HG02571 (cell line): ENCODE measurements around the gene ECHDC1.
A peak's percentile ranks its signal among the peaks of the same experiment; 100 is the strongest.

Source experiments
- ATAC-seq: cut with Tn5 transposase; IDR thresholded peaks from one replicate; pipeline ENCODE4 v1.9.1; 2021; ENCODE audit warnings: mild to moderate bottlenecking, moderate library complexity; ENCODE audit not compliant: unreplicated experiment

Gene ECHDC1

DNA sequence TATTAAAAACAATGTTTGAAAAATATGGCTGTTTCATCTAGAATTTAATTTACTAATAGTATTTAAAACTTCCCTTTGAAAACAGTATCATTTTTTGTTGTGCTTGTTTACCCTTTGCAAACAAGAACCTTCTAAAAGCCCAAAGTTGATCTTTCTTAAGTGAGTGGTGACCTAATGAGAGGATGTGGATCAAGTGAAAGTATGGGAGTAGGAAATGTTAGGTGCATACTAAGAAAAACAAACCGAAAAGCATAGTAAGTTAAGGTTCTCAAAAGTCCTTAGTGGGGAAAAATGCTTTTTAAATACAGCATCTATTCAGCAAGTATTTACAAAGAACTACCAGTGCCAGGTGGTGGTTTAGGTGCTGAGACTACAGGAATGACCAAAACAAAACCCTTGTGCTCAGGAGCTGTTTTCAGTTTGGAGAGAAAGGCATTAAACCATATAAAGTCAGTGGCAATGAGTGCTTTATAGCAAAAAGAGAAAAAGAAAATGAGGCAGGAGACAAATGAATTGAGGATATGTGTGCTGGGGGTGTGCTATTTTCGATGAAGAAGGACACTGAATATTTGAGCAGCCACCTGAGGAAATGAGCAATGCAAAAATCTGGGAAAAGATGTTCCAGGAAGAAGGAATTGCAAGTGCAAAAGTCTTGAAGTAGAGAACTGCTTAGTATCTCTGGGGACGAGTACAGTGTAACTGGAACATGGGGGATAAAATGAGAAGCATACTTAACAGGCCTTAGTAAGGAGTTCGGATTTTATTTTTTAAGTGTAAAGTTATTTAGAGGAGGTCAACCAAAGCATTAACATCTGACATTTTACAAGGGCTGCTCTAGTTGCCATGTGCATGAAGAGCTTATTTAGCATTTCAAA lies 52.8 kb downstream of the ECHDC1 start:
- peak; percentile 1 for ATAC-seq

DNA sequence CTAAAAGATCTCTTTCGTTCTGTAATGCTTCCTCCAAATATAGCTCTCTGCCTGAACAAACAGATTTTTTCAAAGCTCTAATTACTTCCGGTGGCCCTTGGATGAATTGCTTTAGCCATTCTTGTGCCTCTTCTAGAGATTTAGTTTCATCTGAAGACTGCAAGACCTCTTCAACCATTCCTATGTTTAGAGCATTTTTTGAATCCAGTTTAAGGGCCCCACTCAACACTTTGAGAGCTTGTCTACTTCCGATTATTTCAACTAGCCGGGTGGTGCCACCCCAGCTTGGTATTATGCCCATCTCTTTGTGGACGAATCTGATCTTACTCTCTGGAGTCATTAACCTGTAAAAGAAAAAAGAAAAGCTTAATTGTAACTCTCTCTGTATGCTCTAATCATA lies 53.5 kb downstream of the ECHDC1 start:
- no peak for ATAC-seq

DNA sequence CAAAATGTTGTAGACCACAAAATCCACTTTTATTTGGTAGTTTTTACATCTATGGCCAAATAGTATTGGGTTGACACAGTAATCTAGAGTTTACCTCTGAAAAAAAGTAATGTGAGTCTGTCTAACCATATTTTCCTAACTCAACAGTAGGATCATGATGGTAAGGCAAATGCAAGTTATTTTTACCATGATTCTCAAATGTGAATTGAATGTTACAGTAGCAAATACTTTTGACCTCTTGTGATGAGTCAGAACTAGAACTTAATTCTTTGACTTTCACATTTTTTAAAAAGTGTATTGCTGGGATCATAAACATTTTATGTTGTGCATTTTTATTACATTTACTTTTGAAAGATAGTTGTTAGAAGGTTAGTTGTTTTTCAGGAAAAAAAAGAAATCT lies 54.7 kb downstream of the ECHDC1 start:
- no peak for ATAC-seq

DNA sequence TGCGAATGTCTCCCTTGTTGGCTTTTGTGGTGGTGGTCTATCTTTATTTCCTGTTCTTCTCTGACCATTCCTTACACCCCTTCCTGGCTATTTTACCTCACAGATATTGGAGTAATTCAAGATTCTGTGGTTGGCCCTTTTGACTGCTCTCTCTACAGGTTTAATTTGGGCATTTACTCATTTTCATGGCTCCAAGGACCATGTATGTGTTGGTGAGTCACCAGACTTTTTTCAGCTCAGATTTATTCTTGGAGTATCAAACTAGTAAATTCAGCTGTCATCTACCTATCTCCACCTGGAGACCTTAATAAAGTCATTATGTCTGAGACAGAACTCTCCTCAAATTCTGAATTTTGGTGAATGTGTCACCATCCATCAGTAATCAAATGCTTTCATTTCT lies 61.2 kb downstream of the ECHDC1 start:
- ATAC-seq = no peak

DNA sequence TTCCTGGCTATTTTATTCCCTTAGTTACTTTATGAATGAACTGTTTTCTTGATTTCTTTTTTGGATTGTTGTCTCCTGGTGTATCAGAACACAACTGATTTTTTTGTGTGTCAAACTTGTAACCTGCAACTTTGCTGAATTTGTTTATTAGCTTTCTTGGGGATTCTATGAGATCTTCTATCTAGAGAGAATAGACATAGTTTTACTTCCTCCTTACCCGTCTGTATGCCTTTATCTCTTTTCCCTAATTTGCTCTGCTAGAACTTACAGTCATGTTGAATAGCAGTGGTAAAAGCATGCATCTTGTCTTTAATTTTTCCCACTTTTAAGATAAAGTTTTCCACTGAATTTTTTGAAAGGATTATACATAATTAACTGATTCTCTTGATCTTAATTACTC lies 63.6 kb downstream of the ECHDC1 start:
- ATAC-seq = no peak

DNA sequence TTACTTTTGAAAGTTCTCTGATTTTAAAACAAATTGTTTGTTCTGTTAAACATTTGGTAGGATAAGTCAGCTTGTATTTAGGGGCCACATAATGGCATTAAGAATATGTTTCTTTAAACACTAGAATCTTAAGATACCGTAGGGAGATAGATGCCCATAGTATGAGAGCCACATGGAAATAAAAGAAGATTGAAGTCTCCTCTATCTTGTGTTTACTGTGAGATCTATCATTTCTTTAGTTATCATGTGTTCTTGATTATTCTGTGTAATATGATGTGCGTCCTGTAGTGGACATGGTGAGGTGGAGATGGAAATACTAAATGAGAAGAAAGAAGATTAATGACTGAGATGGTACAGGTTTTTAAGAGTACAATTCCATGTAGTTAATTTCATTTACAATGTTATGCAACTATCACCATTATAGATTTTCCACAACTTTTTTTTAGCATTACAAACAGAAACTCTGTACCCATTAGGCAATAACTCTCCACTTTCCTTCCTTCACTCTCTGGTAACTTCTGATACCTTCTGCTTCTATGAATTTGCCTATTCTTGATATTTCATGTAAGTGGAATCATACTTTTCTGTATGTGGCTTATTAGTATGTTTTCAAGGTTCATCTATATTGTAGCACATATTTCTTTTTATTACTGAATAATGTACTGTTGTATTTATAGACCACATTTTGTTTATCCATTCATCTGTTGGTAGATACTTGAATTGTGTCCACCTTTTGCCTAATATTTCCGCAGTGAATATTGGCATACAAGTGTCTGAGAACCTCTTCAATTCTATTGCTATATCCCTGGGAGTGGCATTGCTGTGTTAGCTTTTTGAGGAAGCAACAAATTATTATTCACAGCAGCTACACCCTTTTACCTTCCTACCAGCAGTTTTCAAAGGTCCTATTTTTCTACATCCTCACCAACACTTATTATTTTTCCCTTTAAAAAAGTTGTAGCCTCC lies 65.2 kb downstream of the ECHDC1 start:
- no peak for ATAC-seq

DNA sequence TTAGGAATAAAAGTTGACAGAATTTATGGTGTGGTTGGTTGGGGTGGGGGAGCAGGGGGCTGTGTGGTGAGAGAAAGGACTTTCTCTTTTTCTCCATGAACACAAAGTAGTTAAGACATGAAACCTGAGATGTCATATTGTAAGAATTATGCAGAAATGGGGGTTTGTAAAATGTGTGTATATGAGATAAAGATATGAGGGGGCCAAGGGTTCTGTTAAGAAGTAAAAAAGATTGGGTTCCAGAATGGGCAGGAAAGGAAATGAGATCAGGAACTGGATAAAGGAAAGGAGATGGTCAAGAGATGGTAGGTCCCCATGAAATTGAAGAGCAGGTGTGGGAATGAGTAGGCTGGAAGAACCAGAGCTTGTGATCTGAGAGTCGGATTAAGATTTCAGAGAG lies 67.1 kb downstream of the ECHDC1 start:
- ATAC-seq = no peak

DNA sequence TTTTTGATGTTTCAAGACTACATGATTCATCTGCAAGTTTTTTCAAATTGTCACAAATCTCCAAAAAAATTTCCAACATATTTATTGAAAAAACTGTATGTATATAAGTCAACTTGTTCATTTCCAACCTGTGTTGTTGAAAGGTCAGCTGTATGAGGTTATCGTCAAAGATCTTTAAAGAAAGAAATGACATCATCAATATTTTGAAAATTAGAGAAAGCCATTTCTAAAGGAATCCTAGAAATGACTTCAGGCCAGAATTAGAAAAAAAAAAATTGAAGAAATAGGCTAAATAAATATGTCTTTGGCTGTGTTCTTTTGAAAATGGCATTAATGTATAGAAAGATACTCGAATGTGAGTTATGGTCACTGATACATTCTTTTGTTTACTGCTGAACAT lies 69.9 kb downstream of the ECHDC1 start:
- no peak for ATAC-seq

DNA sequence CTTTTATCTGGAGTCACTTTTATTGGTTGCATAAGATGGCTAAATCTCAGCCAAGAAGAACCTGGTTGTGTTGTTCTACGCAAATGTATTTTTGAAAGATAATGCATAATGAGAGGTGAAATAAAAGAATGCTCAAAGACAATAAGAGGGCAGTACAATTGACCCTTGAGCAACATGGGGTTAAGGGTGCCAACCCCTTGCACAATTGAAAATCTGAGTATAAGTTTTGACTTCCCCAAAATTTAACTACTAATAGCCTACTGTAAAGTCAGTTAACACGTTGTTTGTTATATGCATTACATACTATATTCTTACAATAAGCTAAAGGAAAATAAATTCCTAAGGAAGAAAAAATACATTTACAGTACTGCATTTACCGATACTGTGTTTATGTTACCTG lies 70.8 kb downstream of the ECHDC1 start:
- no peak for ATAC-seq

DNA sequence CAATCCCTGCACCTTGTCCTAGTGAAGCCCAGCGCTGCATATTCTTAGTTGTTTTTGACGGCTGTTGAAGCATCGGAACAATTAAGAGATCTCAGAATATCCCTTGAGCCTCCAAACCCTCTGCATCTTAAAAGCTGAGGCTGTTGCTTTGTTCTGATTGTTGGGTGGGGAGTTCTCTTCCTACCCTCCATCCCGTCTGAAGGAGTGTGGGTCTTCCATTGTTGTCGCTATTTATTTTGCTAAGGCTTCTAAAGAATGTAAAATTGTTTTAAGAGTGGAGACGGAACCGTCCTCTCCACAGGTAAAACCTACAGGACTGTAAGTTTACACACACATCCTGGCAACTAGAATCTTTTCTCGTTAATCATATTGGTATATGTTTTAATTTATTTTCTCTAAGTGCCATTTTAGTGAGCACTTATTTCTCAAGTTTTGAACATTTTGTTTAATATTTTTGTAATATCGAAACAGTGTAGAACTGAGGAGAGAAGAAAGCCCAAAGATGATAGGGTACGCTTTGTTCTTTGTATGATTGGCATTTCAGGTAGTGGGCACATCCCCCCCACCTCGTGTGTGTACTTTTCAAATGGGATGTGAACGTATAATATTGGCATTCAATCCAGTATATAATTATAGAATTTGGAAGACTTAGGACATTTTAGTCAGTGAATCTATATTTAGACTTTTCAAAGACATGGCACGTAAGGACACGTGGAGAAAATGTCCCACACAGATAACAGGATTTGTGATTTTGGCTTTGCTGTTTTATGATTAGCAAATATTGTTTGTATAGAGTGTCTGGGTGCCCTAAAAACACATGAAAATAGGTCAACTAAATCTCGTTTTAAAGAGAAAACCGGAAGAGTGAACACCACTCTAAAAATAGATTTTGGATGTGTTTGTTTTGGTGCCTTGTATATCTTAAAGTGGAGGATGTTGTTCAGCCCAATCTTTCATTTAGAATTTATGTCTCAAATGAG lies 75.5 kb downstream of the ECHDC1 start:
- ATAC-seq = peak; percentile 0

DNA sequence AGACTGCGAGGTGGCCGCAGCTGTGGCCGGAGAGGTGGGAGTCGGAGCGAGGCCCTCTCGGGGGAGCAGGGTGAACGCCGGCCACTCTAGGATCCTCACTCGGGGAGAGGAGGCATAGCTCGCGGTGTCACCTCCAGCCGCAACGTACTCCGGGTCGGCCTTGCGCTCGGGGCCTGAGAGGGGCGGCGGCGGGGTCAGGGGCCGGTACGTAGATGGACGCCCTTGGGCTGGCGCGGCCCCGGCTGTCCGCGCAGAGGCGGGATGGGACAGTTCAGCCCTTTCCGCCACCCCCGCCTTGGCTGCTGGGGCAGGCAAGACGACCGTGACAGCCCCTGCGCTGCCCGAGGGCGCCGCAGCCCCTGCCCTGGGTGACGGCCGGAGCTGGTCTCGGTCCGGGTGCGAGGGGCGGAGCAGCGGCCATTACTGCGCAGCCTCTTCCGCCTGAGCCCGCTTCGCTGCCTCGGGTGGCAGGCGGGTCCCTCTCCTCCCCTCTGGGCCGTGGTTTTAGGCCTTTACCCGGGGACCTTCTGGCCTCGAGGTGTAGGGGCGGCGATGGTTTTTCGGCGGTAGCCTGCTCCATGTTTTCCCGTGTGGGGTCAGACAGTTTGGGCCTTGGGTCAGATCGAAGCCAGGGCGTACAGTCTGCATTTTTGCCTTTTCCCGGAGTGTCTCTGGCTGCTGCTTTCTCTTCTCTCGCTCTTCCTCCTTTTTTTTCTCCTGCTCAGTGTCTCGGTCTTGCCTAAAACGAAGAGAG lies 76.3 kb downstream of the ECHDC1 start:
- peak; percentile 71 for ATAC-seq

DNA sequence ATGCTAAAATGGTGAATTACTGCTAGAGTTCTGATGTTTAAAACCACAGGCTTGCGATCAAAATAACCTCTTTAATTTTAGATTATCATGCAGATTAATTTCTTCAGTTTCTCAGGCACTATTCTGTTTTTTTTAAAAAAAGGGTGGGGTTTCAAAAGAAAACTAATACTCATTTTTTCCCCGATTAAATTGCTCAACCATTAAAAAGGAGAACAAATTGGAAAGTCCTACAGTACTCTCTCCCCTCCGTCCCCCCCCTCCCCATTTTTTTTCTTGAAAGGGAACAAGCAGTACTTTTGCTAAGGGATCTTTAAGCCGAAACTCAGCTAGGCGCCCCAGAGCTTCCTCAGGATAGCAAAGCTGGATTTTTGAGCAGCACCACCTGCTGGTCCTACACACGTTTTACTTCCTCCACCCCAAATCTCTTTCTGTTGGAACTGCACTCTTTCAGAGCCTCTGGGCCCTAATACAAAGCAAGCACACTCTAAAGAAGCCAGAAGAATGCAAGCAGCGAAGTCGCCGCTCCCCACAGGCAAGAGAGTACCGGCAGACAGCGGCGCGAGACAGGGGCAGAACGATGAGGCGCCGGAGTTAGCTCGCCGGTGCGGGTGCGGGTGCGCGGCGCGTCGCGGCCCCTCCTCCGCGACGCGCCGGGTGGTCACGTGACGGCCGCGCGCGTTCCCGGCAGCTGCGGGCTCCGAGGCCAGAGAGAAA lies 77.1 kb downstream of the ECHDC1 start, which contains the start of gene RNF146:
Gene RNF146 (plus strand): TSS at position 687 of the 714 bp plus-strand sequence. CDS start 13,475 bp downstream, outside the sequence.
- ATAC-seq = peak; percentile 83

DNA sequence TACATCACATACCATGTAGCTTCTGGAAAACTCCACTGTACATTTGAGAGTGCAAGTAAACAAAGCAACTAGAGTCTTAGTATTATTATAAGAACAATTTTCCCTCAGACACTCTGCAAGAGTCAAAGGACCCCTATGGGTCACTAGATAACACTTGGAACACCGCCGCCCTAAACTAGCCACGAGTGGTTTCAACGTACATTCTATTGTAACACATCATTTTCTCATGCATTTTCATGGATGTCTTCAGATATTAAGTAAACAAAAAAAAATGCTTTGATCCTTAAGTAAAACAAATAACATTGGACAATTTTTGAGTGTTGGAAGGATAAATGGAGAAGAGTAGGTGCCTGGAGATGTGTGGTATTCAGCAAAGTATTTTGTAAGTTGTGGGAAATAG lies 79.9 kb downstream of the ECHDC1 start:
- no peak for ATAC-seq

DNA sequence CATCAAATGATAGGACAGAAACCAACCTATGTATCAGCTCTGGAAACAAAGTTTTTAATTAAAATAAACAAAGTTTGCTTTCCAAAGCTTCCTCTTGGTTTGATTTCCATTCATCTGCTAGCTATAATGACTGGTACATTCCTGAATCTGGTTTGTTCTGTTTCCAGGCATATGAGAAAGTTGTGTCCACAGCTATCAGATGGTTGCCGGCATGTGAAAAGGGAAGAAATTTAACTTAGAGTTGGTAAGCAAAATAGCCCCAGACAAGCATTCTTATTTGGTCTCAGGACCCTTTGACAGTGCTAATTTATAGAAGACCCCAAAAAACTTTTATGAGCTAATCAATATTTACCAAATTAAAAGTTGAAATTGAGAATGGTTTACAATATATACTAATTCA lies 80.5 kb downstream of the ECHDC1 start:
- ATAC-seq = no peak

DNA sequence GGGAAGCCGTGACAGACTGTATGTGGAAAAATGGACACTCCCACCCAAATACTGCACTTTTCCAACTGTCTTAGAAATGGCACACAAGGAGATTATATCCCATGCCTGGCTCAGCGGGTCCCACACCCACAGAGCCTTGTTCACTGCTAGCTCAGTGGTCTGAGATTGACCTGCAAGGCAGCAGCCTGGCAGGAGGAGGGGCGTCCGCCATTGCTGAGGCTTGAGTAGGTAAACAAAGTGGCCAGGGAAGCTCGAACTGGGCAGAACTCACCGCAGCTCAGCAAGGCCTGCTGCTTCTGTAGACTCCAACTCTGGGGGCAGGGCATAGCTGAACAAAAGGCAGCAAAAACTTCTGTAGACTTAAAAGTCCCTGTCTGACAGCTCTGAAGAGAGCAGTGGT lies 88.1 kb downstream of the ECHDC1 start:
- no peak for ATAC-seq

DNA sequence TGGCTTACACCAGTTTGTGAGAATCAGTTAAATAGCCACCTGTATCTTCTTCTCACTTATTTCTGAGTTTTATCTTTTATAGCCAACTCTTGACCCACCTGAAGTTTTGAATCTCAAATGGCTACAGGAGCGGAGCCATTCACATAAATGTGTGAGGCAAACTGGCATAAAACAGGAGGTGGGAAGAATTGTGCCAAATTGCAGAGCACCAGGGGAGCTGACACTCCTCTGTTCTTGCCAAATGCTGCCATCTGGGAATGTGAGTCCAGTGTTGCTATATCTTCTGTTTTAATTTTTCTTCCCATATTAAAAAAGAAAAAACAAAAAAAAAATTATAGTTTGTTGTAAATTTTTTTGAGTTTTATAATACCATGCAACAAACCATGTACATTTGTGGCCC lies 93.8 kb downstream of the ECHDC1 start:
- ATAC-seq = no peak

DNA sequence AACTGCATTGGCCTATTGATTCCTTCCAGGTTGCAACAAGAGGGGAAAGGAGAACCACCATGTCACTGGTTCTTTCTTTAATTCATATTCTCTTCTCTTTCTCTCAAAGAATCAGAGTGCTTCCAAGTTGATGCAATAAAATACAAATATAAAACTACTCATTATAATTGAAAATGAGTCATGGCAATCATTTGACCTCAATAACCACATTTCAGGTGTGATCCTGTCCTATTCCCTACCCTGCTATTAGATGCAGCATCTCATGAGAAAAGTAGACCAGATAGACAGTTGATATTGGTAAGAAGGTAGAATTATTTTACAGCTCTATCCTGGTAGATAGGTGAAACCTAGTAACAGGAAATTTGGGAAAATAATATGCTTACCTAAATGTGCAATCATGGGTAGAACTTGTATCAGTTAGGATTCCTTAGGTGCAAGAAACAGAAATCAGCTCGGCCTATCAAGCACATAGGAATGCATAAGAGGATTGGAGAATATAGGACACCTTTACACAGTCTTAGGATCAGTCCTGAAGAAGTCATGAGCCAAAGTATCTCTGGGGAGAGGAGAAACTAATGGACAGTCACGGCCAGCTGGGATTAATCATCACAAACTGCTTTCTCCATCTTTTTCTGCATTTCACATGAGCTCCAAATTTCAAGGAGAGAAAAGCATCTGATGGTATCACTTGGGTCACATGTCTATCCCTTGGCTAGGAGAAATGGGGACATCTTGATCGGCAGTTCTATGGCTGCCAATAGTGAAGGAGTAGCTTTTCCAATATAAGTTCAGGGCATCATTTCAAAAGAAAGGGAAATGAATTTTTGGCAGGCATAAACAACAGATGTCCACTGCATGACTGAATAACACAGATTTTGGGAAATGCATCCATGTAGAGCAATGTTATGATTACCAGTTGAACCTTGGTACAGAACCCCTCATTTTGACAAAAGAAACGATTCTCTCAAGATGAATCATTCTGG lies 96.0 kb downstream of the ECHDC1 start:
- ATAC-seq = no peak

DNA sequence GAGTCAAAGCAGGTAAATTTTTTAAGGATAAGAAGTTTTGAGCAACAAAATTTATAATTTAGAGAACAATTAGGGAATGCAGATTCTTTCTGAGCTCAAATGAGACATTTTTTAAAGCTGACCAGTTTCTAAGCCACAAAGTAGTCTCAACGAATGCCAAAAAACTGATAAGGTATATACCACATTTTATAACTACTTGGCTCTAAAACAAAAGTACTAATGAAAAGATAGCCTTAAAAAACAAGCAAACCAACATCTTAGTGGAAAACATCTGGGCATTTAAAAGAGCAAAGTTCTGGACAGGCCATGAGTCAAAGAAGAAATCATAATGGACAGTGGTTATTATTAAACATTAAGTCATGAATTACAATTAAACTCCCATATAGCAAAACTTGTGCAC lies 99.9 kb downstream of the ECHDC1 start:
- ATAC-seq = no peak
